ENCODE data around the gene TPK1.

The TPK1 gene

GRCh38 chr7:144470078-144470477, 365.8 kb downstream of the TPK1 start:
- no peak for DNase-seq (ENCODE audit: low read depth)
- no peak overlapping the region for H3K4me3 ChIP-seq (replicated peaks; ENCODE audit: low read depth, low read length)
- TF ChIP-seq, protein P1, sequence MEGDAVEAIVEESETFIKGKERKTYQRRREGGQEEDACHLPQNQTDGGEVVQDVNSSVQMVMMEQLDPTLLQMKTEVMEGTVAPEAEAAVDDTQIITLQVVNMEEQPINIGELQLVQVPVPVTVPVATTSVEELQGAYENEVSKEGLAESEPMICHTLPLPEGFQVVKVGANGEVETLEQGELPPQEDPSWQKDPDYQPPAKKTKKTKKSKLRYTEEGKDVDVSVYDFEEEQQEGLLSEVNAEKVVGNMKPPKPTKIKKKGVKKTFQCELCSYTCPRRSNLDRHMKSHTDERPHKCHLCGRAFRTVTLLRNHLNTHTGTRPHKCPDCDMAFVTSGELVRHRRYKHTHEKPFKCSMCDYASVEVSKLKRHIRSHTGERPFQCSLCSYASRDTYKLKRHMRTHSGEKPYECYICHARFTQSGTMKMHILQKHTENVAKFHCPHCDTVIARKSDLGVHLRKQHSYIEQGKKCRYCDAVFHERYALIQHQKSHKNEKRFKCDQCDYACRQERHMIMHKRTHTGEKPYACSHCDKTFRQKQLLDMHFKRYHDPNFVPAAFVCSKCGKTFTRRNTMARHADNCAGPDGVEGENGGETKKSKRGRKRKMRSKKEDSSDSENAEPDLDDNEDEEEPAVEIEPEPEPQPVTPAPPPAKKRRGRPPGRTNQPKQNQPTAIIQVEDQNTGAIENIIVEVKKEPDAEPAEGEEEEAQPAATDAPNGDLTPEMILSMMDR (IDR thresholded peaks at IDR 0.05; ENCODE audit: low read length, missing control alignments), result no peak

- TF ChIP-seq, protein P1 (IDR thresholded peaks at IDR 0.05; ENCODE audit: low read length, missing control alignments), result no peak
- peak; percentile 40 for DNase-seq (ENCODE audit: low read depth)
- H3K4me3 ChIP-seq (replicated peaks; ENCODE audit: low read depth, low read length), result no peak overlapping the region
Observed at GRCh38 chr7:144468990-144469732, 366.7 kb downstream of the TPK1 start.

DNA sequence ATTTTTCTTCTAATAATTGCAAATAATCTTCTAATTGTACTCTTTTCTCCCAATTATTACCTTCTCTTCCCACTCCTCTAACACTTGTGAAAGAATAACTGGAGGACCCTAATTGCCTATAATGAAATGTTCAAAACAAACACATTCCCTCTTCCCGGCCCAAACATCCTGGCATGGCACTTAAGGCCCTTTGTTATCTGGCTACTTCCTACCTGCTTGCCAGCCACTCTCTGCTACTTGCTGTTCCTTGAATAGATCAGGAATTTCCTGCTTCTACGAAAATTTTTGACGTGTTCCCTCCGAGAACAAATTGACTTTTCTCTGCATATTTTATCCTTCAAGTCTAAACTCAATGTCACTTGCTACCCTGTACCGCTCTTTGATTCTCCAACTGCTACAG, 376.2 kb downstream of the TPK1 start:
- no peak for DNase-seq (ENCODE audit: low read depth)
- TF ChIP-seq, protein P1 (IDR thresholded peaks at IDR 0.05; ENCODE audit: low read length, missing control alignments), result no peak
- no peak overlapping the region for H3K4me3 ChIP-seq (replicated peaks; ENCODE audit: low read depth, low read length)

DNA sequence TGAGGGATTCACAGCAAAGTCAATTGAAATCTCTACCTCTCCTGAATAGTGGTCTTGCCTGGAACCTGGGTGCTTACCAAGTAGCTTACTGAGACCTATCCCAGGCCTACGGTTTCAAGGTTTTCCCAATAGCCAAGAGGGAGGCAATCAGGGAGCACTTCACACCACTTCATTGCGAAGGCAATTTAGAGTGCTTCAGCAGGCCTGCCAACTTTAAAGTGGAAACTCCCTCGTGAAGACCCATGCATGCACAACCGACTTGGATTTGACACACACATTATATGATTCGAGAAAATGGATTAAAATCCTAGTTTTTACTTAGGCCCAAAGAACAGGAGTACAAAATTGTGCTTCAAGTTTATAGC, 380.8 kb downstream of the TPK1 start:
- TF ChIP-seq, protein P1 (IDR thresholded peaks at IDR 0.05; ENCODE audit: low read length, missing control alignments), result no peak
- DNase-seq (ENCODE audit: low read depth), result no peak

GRCh38 chr7:144454256-144455039, 381.4 kb downstream of the TPK1 start:
- peak; percentile 13 for DNase-seq (ENCODE audit: low read depth)
- H3K4me3 ChIP-seq (replicated peaks; ENCODE audit: low read depth, low read length), result no peak overlapping the region
- TF ChIP-seq, protein P1 (IDR thresholded peaks at IDR 0.05; ENCODE audit: low read length, missing control alignments), result peak; percentile 61

More for the DNA sequence above, 380.8 kb downstream of the TPK1 start:
- H3K4me3 ChIP-seq (replicated peaks; ENCODE audit: low read depth, low read length), result no peak overlapping the region

- no peak overlapping the region for H3K4me3 ChIP-seq (replicated peaks; ENCODE audit: low read depth, low read length)
- DNase-seq (ENCODE audit: low read depth), result no peak
- TF ChIP-seq, protein P1 (IDR thresholded peaks at IDR 0.05; ENCODE audit: low read length, missing control alignments), result no peak
Observed at GRCh38 chr7:144452064-144452463, 383.8 kb downstream of the TPK1 start.
